ENCODE results near the gene SEZ6L.

The SEZ6L gene

GRCh38 chr22:26141831-26142230, 27.4 kb upstream of the SEZ6L start:
- Histone ChIP-seq H3K27me3 (no peaks in the 10 kb centered on the region), H3K4me3 (no peak overlapping the region), H3K4me2 (no peak overlapping the region), H3K9me3 (no peaks in the 10 kb centered on the region), H3K36me3 (no peaks in the 10 kb centered on the region), H3K4me1 (peaks cover 12% of the 10 kb centered on the region), H3K9ac (no peak overlapping the region), H4K20me1 (no peaks in the 10 kb centered on the region), H3K27ac (no peak overlapping the region)
- TF ChIP-seq Cebpa-rat (IDR thresholded peaks at IDR 0.05) = no peak

GRCh38 chr22:26143806-26144325, 25.4 kb upstream of the SEZ6L start:
- Histone ChIP-seq H3K9me3 (no peaks in the 10 kb centered on the region), H3K27me3 (no peaks in the 10 kb centered on the region), H3K4me1 (peaks cover 12% of the 10 kb centered on the region), H4K20me1 (no peaks in the 10 kb centered on the region), H3K9ac (no peak overlapping the region), H3K27ac (no peak overlapping the region), H3K4me2 (peak overlapping the region; percentile 10), H3K4me3 (no peak overlapping the region), H3K36me3 (no peaks in the 10 kb centered on the region)
- TF ChIP-seq Cebpa-rat (IDR thresholded peaks at IDR 0.05) = no peak

- no peak for TF ChIP-seq Cebpa-rat (IDR thresholded peaks at IDR 0.05)
- Histone ChIP-seq H3K4me1 (no peaks in the 10 kb centered on the region), H3K9ac (no peak overlapping the region), H3K27me3 (no peaks in the 10 kb centered on the region), H3K4me2 (no peak overlapping the region), H3K27ac (no peak overlapping the region), H3K9me3 (no peaks in the 10 kb centered on the region), H3K36me3 (no peaks in the 10 kb centered on the region), H3K4me3 (no peak overlapping the region), H4K20me1 (no peaks in the 10 kb centered on the region)
Observed at GRCh38 chr22:26159886-26160285, 9.4 kb upstream of the SEZ6L start.

GRCh38 chr22:26161746-26162145, 7.5 kb upstream of the SEZ6L start:
- TF ChIP-seq Cebpa-rat (IDR thresholded peaks at IDR 0.05) = no peak
- no peaks in the 10 kb centered on the region for H3K36me3 ChIP-seq
- H3K9me3 ChIP-seq = no peaks in the 10 kb centered on the region
- no peak overlapping the region for H3K27ac ChIP-seq
- H3K4me2 ChIP-seq = no peak overlapping the region
- H3K9ac ChIP-seq = no peak overlapping the region
- H4K20me1 ChIP-seq = no peaks in the 10 kb centered on the region
- no peaks in the 10 kb centered on the region for H3K27me3 ChIP-seq
- H3K4me1 ChIP-seq = no peaks in the 10 kb centered on the region
- no peak overlapping the region for H3K4me3 ChIP-seq

GRCh38 chr22:26162926-26163325, 6.3 kb upstream of the SEZ6L start:
- no peaks in the 10 kb centered on the region for H3K9me3 ChIP-seq
- H3K4me1 ChIP-seq = no peaks in the 10 kb centered on the region
- no peak overlapping the region for H3K27ac ChIP-seq
- H4K20me1 ChIP-seq = 0 out of 2 replicates have a peak, but pooled peaks cover under 1% of the 10 kb centered on the region
- H3K4me2 ChIP-seq = no peak overlapping the region
- H3K9ac ChIP-seq = no peak overlapping the region
- no peak overlapping the region for H3K4me3 ChIP-seq
- H3K36me3 ChIP-seq = no peaks in the 10 kb centered on the region
- TF ChIP-seq Cebpa-rat (IDR thresholded peaks at IDR 0.05) = no peak
- H3K27me3 ChIP-seq = peaks cover 7% of the 10 kb centered on the region

GRCh38 chr22:26164174-26164573, 5.1 kb upstream of the SEZ6L start:
- no peak overlapping the region for H3K27ac ChIP-seq
- no peak overlapping the region for H3K9ac ChIP-seq
- H3K4me1 ChIP-seq = peaks cover 7% of the 10 kb centered on the region; the same call in 1 of the 2 replicates
- no peak overlapping the region for H3K4me3 ChIP-seq
- peaks cover 20% of the 10 kb centered on the region for H3K27me3 ChIP-seq
- H3K9me3 ChIP-seq = no peaks in the 10 kb centered on the region
- H3K4me2 ChIP-seq = no peak overlapping the region
- no peaks in the 10 kb centered on the region for H3K36me3 ChIP-seq
- no peak for TF ChIP-seq Cebpa-rat (IDR thresholded peaks at IDR 0.05)
- H4K20me1 ChIP-seq = peaks cover 12% of the 10 kb centered on the region; the same call in 1 of the 2 replicates

GRCh38 chr22:26168330-26168851, 871 bp upstream of the SEZ6L start:
- no peaks in the 10 kb centered on the region for H3K9me3 ChIP-seq
- H3K4me2 ChIP-seq = peak overlapping the region; percentile 88
- H3K9ac ChIP-seq = no peak overlapping the region
- H3K27me3 ChIP-seq = peaks cover 50% of the 10 kb centered on the region
- H4K20me1 ChIP-seq = peaks cover 26% of the 10 kb centered on the region; the same call in 1 of the 2 replicates
- TF ChIP-seq Cebpa-rat (IDR thresholded peaks at IDR 0.05) = no peak
- no peaks in the 10 kb centered on the region for H3K36me3 ChIP-seq
- H3K4me1 ChIP-seq = peaks cover 17% of the 10 kb centered on the region
- H3K27ac ChIP-seq = no peak overlapping the region
- H3K4me3 ChIP-seq = no peak overlapping the region

GRCh38 chr22:26168939-26169314, 335 bp upstream of the SEZ6L start:
- Histone ChIP-seq H3K9ac (no peak overlapping the region), H3K4me3 (peak overlapping the region; percentile 69), H3K4me2 (peak overlapping the region; percentile 88), H3K9me3 (no peaks in the 10 kb centered on the region), H4K20me1 (peaks cover 26% of the 10 kb centered on the region; the same call in 1 of the 2 replicates), H3K36me3 (no peaks in the 10 kb centered on the region), H3K27ac (no peak overlapping the region), H3K4me1 (peaks cover 17% of the 10 kb centered on the region), H3K27me3 (peaks cover 50% of the 10 kb centered on the region)
- TF ChIP-seq Cebpa-rat (IDR thresholded peaks at IDR 0.05) = no peak

- H3K4me3 ChIP-seq = peak overlapping the region; percentile 69
- H3K4me1 ChIP-seq = peaks cover 17% of the 10 kb centered on the region
- peaks cover 26% of the 10 kb centered on the region; the same call in 1 of the 2 replicates for H4K20me1 ChIP-seq
- no peaks in the 10 kb centered on the region for H3K9me3 ChIP-seq
- H3K36me3 ChIP-seq = no peaks in the 10 kb centered on the region
- H3K4me2 ChIP-seq = peak overlapping the region; percentile 88
- no peak overlapping the region for H3K27ac ChIP-seq
- no peak for TF ChIP-seq Cebpa-rat (IDR thresholded peaks at IDR 0.05)
- H3K9ac ChIP-seq = no peak overlapping the region
- peaks cover 50% of the 10 kb centered on the region for H3K27me3 ChIP-seq
Observed at GRCh38 chr22:26170112-26170492, 840 bp downstream of the SEZ6L start.

GRCh38 chr22:26170795-26171580, 1.7 kb downstream of the SEZ6L start:
- Histone ChIP-seq H3K4me1 (peaks cover 17% of the 10 kb centered on the region), H3K27me3 (peaks cover 50% of the 10 kb centered on the region), H3K9me3 (no peaks in the 10 kb centered on the region), H4K20me1 (peaks cover 26% of the 10 kb centered on the region; the same call in 1 of the 2 replicates), H3K4me3 (no peak overlapping the region), H3K36me3 (no peaks in the 10 kb centered on the region), H3K4me2 (no peak overlapping the region), H3K27ac (no peak overlapping the region), H3K9ac (no peak overlapping the region)
- no peak for TF ChIP-seq Cebpa-rat (IDR thresholded peaks at IDR 0.05)

Data from BLaER1 (cell line).